NCI-H2107 treated with DMSO at 0.1 percent for 48 hours (cell line): Measurements from ENCODE around the gene ADCY4.
A peak's percentile ranks its signal among the peaks of the same experiment; 100 is the strongest.

Experiments used
- DNase-seq: peaks from one replicate; lab custom pipeline; 2025; ENCODE audit not compliant: unreplicated experiment; lab: John Stamatoyannopoulos, UW

ADCY4 gene

DNA sequence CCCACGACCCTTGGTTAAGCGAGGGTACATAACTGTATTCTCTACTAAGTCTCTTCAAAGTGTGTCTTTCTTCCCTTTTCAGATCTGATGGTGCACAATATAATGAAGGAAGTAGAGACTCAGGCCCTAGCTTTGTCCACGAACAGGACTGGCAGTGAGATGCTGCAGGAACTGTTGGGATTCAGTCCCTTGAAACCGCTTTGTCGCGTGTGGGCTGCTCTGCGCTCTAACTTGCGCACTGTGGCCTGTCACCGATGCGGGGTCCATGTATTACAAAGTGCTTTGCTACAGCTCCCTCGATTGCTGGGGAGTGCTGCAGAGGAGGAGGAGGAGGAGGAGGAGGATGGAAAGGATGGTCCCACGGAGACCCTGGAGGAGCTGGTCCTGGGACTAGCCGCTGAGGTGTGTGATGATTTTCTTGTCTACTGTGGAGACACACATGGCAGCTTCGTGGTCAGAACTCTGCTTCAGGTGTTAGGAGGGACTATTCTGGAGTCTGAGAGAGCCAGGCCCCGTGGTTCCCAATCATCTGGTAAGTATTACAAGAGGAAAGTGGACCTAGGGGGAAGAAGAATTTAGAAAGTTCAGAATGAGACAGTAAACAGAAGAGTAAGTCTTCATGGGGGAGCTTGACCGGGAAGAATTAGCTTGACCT, 34.4 kb downstream of the ADCY4 start:
- DNase-seq, result no peak

DNA sequence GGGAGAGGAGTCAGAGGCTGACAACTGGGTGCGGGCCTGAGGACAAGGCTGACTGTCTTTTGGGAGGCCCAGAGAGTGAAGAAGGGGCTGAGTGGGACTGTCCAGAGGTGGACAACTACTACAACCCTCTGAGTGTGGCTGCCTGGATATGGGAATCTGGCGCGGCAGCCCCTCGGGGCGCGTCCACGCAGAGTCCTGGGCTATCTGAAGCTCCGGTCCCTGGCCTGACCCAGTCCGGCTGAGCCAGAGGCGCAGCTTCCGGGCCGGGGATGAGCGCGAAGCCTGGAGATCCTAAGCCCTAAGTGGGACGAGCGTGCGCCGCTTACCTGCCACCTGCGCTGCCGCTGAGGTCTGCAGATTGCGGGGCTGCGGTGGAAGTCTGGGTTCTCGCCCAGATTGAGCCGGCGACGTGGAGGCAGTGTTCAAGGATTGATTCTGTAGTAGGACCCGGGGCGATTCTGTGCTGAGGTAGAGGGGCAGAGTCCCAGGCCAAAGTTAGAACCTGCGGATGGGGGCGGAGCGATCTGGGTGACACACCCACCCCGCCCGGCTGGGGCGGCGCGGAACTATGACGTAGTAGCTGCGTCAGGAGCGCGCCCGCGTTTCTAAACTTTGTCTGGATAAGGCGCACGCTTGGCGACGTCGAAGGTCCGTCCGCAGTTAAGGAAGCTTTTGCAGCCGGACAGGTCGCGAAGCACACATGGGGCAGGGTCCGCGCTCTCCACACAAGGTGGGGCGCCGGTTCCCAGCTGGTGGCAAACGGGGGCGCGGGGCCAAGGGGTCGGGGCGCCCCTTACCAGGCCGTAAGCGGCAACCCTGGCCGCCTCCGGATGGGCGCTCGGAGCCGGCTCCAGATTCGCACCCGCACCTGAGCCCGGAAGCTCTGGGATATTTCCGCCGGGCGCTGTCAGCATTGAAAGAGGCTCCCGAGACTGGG, 35.3 kb downstream of the ADCY4 start, which contains the start of the genes DHRS1 and NOP9:
TSS of gene DHRS1 (minus strand) at position 526 of the 937 bp plus-strand sequence. CDS start 674 bp downstream, outside the sequence.
TSS of gene NOP9 (plus strand) at position 596 of the 937 bp plus-strand sequence. CDS start at position 701, 105 bp downstream.
- DNase-seq, result peak; percentile 83

DNA sequence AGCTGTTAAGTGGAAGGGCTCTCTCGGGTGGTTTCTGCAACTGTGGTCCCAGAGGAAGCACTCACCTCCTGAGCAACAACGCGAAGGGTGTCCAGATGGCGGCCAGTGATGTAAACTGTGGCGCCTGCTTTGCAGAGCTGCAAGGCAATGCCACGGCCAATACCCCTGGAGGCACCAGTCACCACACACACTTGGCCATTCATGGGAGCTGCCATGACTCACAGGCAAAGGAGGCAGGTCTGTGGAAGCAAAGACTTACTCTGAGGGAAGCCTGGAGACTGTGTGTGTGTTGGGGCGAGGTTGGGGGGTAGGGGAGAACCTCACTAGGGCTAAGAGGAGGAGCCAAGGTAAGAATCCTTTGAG, 36.0 kb downstream of the ADCY4 start:
- no peak for DNase-seq

DNA sequence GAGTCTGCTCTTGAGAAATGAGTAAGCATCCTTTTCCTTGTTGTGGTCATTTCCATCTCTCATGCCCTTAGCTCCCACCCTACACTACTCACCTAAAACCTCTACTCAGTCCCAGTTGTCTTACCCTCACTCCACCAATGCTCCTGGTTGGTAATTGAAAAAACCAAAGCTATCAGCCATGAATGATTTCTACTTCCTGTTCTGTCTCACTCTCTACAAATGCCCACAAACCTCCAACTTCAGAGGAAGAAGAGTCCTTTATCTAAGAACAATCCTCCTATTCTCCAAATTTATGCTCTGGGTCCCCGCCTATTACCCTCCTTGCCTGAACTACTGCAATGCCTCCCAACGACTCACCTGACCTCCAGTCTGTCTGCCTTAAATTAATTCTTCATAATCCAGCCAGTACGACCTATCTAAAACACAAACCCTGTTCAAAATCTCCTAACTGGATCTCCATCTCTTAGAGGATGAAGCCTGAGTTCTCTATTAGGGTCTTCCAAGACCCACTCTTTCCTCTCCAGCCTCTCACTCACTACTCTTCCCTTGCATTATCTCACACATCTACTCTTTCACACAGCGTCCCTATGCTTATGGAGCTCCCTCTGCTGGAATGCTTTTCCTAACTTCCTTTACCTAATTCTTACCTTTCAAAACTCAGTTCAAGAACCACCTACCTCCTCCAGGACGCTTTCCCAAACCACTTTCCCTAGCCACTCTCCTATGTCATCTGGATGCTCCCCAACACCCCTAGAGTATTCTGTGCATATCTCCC, 37.5 kb downstream of the ADCY4 start:
- peak; percentile 56 for DNase-seq

DNA sequence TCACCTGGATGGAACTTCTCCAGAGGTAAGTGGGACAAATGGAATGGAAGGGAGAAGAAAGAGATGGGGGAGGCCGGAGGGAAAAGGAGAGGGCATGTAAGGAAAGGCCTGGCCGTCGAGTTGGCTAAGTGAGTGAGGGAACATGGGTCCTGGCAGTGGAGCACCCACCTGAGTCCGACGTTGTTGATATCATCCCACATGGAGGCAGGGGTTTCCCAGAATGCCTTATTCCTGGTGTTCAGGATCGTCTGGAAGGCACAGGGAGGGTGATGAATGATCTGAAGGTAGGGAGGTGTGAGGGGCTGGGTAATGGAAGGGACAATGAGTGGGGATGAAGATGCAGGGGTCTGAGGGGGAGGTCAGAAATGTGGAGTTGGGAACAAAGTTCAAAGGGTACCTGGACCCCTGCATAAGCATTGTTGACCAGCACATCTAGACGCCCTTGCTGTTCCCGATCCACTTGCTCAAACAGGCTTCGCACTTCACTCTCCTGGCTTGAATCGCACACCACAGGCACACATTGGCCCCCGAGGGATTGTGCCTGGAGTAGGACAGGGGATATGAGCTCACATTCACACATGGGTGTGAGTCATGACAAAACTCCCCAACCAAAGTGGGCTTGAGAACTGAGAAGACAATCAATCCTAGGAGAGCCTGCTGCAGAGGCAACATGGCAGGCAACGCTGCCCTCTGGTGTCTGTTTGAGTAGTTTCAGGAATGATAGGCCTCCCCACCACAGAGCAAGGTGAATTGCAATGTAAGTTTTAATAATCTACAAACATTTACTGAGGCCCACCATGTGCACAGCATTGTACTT, 38.3 kb downstream of the ADCY4 start:
- peak; percentile 61 for DNase-seq

DNA sequence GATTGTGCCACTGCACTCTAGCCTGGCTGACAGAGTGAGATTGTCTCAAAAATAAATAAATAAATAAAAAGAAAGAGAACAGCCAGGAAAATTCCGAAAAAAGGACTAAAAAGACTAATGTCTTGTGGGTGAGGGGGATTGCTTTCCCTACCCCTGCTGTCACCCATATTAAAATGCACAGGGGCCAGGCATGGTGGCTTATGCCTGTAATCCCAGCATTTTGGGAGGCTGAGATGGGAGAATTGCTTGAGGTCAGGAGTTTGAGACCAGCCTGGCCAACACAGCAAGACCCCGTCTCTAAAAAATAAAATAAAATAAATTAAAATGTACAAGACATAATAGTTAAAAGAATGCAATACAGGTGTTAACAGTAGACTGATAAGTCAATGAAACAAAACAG, 41.3 kb downstream of the ADCY4 start:
- DNase-seq, result no peak

DNA sequence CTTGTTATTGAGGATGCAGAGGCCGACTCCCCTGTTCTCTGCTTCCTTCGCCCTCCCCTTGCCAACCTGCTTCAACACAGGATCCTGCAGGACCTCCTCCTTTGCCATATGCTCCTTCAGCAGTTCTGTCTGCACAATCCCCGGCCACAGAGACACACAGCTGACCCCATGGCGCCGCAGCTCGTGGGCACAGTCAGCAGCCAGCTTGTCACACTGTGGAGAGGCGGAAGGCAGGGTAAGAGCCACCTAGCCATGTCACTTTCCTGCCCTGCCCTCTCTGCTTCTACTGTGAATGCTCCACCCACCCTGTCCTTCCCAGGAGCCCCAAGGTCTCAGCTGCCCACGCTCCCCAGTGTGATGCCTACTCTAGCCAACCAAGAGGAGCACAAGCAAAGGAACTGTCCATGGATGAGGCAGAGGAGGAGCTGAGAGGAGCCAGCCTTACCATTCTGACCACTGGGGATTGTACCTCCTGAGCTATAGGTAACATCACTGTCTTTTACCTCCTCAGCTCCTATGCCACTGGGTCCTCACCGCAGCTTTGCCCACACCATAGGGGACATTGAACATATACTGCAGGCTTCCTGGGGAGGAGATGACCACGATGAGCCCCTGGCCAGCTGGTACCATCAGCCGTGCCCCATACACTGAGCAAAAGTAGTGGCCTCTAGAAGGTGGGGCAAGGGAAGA, 42.6 kb downstream of the ADCY4 start:
- DNase-seq, result no peak

DNA sequence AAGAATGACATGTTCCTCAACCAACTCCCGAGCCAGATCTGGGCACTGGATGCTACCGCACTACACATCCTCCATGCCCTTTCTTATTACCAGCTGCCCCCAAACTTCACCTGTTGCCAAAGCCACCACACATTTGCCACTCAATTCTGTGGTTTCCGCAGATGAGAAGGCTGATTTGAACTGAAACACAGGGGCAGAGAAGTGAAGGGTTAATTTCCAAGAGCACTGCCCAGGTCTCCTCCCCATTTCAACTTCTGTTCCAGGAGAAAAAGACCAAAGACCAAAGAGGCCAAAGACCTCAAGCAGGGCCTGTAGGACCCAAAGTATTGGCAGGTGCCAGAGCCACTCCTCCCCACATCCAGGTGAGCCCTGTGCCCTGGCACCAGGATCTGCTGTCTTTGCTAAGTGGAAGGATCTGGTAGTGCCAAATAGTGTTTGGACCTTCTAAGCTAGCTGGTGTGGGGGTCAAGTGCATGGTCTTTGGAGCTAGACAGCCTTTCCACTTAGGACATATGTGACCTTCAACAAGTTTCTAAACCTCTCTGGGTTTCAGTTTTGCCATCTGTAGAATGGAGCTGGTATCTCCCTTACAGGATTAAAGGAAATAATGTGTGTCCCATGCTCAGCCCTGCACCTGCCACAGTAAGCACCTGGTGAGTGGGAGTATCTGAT, 43.3 kb downstream of the ADCY4 start:
- DNase-seq, result no peak

DNA sequence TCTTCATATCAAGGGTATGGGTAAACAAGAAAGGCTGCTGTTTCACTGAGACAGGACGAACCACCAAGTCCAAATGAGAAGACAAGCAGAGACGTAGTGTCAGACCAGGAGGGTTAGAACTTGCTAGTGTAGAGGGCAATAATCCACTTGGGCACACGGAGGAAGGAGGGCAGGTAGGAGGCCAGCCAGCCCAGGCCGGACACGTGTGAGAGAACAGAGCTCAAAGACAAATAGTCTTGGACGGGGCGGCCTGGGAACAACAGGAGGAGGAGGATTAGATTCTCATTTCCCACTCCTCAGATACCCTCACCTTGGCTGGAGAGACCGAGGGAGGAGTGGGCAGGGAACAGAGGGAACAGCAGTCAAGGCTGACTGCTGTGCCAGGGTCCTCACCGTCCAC, 44.1 kb downstream of the ADCY4 start:
- DNase-seq, result no peak

DNA sequence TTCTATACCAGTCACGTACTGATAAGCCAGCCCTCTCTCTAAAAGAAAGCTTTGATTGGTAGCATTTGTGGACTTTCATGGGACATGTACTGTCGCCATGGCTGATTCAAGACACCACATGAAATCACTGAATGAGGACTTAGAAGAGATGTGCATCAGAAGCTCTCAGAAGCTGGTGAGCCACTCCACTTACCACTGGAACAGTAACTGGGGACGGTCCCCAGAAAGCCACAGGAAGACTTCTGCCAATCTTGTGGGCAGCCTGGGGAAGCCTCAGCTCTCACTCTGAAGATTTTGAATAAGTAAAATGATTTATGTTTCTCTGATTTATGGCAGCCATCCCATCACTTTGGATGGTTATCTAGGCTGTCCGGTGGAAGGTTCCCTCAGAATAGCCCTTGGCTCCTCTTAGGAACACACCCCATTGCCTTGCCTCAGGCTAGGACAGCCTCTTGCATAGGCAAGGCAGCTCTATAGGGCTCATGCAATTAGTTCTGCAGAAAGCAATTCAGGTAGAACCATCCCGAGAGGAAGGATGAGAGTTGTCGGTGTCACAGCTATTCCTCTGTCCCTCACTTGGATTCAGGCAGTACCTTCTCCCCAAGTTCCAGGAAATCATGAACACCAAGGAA, 45.1 kb downstream of the ADCY4 start:
- DNase-seq, result no peak

DNA sequence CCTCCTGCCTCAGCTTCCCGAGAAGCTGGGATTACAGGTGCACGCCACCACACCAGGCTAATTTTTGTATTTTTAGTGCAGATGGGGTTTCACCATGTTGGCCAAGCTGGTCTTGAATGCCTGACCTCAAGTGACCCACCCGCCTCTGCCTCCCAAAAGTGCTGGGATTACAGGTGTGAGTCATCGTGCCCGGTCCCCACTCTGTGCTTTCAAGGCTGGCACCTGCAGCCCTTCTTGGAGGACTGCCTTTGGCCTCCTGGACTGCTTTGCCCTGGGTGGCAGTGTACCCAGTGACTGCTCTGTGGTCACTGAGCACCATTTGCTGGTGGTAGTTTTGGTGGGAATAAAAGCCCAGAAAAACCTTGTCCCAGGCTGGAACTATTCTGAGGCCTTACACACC, 47.9 kb downstream of the ADCY4 start:
- no peak for DNase-seq

DNA sequence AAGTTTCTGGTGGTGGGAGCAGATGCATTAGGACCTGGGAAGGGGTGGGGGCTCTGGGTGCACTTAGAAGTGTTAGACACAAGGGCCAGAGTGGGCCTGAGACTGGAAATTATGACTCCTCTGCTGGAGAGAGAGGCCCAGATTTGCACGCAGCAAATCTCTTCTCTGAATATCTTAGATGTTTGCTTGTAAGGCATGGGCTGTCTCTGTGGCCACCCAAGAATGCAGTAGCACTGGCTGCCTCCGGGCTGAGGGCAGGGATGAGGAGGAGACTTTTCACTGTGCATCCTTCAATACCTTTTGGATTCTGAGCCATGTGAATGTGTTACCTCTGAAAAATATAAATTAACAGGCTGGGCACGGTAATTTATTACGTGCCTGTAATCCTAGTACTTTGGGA, 49.5 kb downstream of the ADCY4 start:
- DNase-seq, result no peak

DNA sequence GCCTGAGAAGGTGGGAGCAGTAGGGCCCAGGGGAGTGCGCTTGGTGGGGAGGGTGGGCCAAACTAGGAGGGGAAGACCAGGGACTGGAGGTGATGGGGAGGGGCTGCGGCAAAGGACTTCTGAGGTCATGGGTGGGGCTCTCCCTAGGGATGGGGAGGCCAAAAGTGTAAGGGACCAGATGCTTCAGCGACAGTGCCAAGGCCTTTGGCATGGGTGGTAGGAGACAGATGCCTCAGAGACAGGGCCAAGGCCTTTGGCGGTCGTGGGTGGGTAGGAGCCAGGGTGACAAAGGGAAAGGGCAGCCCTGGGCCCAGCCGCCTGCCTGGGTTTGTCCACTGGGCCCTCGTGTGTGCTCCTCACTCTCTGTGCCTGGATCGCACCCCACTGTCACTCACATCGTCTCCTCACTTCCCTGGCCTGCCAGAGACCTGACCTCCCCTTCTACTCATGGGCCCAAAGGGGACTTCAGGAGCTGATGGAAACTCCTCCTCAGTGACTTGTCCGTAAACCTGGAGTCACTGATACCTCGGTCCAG, 50.3 kb downstream of the ADCY4 start:
- DNase-seq, result no peak

DNA sequence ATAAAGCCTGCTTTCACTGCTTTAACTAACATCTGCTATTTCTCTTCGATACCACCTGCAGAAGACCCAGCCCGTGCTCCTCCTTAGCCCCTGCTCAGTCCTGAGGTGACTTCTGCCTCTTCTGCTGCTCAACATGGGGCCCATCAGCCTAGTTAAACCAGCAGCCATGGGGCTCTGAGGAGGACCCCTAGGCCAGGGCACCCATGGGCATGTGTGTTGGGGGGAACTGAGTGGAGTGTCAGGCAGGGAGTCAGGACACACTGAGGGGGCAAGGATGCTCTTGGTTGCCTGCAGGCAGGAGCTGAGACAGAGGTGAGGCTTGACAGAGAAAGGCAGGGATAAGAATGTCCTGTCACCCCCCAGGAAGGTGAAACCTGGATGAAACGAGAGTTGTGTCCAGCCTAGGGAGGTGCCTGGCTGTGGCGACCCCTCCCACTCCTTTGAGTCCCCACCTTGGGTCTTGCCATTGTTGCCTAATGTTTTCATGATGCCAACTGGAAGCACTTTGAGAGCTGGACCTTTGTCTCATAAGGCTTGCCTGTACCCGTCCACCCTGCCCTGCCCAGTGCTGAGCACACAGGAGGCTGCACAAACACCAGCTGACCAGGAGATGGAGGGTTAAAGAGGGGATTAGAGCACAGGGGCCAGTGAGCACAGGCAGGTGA, 50.9 kb downstream of the ADCY4 start:
- no peak for DNase-seq

DNA sequence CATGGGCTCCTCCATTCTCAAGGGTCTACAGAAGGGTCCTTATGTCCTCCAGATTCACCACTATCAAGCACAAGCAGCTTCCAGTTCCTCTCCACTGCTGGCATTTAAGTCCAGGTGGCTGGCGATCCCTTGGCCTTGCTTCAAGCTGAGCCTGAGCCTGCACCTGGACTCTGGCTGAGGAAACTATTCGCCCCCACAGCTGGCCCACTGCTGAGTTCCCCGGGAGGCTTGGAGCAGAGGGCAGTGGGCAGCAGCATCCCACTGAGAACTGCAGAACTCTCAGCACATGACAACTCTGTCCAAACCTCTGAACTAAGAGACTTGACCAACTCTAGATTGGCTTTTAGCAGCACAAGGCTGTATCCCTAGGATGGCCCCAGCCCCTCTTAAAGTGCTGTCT, 52.1 kb downstream of the ADCY4 start:
- no peak for DNase-seq

DNA sequence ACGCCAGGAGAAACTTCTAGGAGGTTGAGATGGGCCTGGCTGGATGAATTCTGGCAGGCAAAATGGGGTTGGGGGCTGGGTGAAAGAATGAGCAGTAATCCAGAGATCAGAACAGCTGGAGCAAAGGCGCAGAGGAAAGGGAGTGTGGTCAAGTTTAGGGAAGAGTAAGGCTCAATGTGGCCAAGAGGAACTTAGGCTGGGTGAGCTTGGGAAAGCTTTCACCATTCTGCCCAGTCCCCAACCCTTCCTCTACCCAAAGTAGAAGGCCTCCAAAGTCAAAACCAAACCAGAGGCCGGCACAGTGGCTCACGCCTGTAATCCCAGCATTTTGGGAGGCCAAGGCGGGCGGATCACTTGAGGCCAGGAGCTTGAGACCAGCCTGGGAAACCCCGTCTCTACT, 53.2 kb downstream of the ADCY4 start:
- no peak for DNase-seq

DNA sequence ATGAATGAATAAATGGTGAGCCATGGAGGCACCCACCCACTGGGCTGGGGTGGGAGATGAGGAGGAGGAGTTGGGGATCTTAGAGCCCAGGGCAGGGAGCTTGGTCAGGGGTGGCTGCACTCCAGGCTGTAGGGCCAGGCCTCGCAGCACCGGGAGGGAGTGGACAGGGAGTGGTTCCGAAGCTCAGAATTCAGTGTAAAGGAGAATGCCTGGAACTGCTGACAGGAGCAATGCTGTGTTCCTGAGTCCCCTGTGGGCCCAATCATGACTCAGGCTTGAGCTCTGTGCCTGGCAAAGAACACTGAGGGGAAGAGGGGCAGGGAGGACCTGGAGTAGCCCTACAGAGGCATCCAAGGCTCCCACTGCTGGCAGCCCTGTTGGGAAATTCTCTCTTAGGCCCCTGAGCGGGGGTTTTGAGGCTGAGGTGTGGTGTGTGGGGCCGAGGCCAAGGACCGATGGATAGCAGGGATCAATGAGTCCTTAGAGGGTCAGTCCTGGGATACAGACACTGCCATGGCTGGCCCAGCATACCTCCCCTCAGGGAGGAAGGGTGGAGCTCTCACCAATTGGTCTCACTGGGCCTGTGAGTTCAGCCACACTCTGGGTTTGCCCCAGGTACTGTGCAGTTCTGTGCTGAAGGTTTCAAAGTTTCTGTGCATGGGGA, 53.9 kb downstream of the ADCY4 start:
- DNase-seq, result no peak
